ENCODE results near the gene GFRA1.

GRCh38 chr10:116026725-116027124, 246.3 kb downstream of the GFRA1 start:
- no peak for TF ChIP-seq CTCF (IDR thresholded peaks at IDR 0.05)
- no peak for TF ChIP-seq FOSL2 (IDR thresholded peaks at IDR 0.05; ENCODE audit: borderline replicate concordance, low read depth)

Data from SK-N-SH (cell line).